ENCODE results near the gene CAV2. TPM values are rescaled to one million over a fixed set of nuclear protein-coding genes. Genes with fewer than 3 reads are reported as not detected.

CAV2 gene
- total RNA-seq, 1 donor from 2014 or later, result 161 TPM

DNA sequence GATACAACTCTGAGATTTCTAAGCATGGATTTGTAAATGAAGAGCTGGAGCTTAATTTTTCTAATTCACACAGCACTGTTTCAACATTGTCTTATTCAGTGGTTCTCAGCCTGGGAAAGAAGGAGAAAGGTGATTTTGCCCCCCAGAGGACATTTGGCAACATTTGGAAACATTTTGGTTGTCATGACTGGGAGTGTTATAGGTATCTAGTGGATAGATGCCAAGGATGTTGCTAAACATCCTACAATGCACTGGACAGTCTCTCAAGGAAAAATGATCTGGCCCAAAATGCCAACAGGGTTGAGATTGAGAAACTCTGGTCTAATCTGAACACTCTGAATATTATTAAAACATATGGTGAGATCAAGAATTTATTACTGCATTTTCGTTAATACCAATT, 3.8 kb upstream of the CAV2 start:
- no peak for DNase-seq (ENCODE audit: low read depth in 2 of 2)

GRCh38 chr7:116496653-116497052, 2.9 kb upstream of the CAV2 start:
- no peak for DNase-seq (ENCODE audit: low read depth in 2 of 2)

DNA sequence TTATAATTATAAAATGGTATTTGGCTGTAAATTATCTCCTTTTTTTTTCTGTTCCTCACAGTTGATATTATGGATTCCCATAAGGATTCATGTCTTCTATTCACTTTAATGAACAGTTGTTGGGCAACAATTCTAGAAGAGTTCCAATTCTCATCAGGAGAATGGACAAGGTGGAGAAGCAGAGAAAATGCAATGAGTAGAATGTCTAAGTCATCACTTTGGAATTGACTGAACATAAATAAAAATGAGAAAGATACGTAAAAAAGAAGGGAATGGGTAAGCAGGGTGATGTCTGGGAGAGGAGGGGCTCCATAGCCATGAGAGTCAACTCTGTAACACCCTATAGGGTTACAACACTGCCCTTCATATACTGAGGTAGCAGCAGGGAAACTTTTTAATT, 1.8 kb upstream of the CAV2 start:
- DNase-seq (ENCODE audit: low read depth in 2 of 2), result no peak

GRCh38 chr7:116500078-116500853, 728 bp downstream of the CAV2 start:
- DNase-seq (ENCODE audit: low read depth in 2 of 2), result peak in 1 of 2 donors; percentile 65

DNA sequence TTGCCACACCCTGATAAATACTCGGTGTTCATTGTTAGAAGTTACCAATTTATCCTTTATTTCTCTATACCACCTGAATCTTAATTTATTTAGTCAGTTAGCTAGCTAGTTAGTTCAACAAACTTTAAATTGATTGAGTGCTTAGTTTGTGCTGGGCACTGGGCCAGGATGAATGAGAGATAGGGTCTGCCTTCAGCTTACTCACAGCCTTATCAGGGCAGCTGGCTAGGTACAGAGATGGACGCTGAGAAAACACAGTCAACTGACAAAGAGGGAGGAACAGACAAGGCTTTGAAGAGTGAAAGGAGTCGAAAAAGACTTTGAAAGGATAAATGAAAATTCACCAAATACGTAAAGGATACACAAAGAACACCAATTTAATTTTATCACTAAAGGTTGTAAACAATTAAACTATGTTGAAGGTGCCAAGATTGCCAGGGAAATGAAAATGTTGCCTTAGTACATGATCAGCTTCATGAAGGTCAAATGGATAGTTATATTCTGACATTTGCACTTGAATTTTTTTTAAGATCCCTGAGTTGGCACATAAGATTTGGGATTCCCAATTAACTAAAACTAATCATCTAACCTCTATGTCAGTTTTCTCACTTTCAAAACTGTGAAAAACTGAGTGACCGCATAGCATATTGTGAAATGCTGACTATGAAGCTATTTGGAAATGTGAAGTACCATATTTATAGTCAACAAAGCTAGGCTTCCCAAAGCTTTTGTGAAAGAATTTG, 2.1 kb downstream of the CAV2 start:
- peak in 1 of 2 donors; percentile 85 for DNase-seq (ENCODE audit: low read depth in 2 of 2)

DNA sequence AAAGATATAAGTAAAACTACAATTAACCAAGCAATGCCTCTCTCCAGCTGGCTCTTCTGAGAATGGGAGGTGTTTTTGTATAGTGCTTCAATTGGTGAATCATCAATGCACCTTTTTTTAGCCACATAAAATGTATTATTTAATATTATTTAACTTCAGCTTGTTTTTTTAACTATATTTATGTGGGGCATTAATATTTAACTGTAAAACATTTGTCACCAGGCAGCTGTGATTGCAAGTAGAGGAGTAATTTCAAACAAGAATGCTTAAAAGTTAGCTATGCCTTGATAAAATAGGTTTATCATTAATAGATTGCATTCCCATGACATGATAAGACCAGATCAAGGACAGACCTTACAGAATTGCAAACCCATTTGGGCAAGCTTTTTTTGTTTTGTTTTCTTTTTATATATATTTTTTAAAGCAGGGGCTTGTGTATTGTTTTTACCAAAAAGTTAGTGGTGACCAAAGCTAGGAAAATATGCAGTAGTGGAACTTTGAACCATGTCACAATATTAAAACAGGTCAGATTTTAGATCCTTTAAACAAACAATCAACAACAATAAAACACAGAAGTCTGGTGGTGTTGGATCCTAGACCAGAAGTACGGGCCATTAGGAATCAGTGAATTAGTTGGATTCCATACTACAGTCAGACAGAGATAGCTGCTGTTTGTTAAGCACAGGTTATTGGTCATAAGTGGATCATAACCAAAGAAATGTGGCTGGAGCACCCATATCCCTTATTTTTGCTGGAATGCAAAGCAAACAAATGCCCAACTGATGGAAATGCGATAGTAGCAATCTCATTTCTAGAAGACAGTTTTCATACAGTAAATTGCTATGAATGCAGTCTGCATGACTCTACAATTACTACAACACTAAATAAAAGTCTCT, 2.9 kb downstream of the CAV2 start:
- DNase-seq (ENCODE audit: low read depth in 2 of 2), result no peak

GRCh38 chr7:116503835-116504234, 4.3 kb downstream of the CAV2 start:
- no peak for DNase-seq (ENCODE audit: low read depth in 2 of 2)

DNA sequence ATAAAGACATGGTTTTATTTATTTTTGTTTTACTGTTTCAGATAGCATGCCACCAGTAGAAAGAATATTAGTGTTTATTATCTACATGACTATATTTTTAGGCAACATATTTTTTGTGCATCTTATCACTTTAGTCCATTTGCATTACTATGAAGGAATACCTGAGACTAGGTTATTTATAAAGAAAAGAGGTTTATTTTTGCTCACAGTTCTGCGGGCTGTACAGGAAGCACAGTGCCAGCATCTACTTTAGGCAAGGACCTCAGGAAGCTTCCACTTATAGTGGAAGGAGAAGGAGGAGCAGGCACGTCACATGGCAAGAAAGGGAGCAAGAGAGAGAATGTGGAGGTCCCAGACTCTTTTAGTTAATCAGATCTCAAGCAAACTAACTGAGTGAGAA, 5.7 kb downstream of the CAV2 start:
- no peak for DNase-seq (ENCODE audit: low read depth in 2 of 2)

DNA sequence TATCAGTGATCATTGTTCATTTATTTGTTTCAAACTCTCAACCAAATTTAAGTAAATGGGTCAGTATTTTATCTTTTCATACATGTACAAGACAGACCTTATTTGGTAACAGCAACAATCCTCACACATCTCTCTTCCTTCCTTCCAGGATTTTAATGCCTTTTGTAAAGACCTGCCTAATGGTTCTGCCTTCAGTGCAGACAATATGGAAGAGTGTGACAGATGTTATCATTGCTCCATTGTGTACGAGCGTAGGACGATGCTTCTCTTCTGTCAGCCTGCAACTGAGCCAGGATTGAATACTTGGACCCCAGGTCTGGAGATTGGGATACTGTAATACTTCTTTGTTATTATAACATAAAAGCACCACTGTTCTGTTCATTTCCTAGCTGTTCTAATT, 6.3 kb downstream of the CAV2 start:
- DNase-seq (ENCODE audit: low read depth in 2 of 2), result no peak

GRCh38 chr7:116509982-116510579, 10.5 kb downstream of the CAV2 start:
- no peak for DNase-seq (ENCODE audit: low read depth in 2 of 2)

- DNase-seq (ENCODE audit: low read depth in 2 of 2), result no peak
Observed at GRCh38 chr7:116510795-116511194, 11.3 kb downstream of the CAV2 start.

DNA sequence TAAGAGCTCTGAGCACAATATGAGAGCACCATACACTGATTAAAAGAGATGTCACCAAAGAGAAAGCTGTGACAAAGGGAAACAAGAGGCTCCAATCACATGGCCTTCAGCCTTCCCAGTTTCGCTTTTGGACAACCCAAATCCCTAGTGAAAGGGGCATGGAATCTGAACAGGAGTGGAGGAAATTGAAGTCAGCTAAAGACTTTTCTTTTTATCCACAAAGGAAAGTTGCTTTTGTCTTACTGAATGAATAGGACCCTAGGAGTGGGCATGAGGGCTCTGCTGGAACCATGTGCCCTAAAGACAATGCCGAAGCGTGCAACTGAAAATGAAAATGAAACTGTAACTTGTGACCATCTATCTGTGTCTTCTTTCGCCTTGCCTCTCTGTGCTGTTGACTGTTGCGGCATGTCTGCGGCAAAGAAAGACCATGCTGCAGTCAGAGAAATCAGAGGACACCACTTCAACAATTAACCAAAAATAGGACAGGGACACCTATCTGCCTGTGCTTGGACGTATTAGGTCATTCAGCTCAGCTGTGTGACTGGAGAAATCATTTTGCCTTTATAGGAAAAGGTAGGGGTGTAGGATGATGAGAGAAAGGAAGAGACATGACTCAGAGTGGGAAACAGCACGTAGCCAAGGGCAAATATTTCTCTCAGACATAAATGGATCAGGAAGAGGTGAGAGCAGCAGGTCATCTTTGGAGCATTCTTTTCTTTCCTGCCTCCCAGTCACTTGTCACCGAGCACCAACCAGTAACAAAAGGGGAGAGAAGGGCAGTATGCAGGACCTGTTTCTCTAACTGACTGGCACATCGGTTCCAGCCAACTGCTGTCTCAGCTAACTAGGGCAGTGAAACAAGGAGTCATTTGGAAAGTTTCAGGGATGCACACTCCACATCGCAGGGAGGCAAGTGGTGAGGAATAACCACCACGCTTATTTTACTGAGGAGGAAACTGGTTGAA, 12.3 kb downstream of the CAV2 start:
- DNase-seq (ENCODE audit: low read depth in 2 of 2), result peak; percentile 98 to 99

GRCh38 chr7:116512520-116513188, 13.1 kb downstream of the CAV2 start:
- DNase-seq (ENCODE audit: low read depth in 2 of 2), result peak in 1 of 2 donors; percentile 64

DNA sequence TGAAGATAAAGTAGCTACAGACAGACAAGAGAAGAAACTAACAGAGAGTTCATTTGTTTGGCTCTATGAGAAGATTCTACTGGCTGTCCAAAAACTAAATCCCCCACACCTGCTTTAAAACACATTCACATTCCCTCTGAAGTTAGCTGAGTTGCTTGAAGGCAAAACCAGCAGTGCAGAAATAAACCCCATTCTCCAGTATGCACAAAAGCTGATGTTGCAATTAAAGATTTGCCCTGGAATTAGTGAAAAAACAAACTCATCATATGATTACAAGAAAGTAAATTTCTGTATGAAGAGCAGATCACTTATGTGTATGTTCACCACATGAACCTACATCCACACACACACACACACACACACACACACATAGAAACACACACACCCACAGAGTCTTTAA, 16.0 kb downstream of the CAV2 start:
- no peak for DNase-seq (ENCODE audit: low read depth in 2 of 2)

DNA sequence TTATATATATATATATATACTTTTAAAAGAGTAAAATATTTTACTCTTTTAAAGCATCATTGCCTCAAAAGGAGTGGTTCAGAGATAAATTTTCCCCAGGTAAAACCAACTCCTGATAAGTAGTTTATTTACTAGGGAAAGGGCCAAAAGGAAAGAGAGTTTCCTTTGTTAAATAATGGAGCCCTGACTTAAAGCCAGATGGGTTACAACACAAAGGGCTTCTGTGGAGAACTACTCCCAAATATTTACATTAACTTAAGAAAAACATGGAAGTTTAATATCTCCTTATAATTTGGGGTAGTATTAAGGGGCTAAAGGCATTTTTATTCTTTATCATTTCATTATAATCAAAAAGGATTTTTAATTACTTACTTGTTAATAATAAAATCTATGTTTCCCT, 16.8 kb downstream of the CAV2 start:
- peak in 1 of 2 donors; percentile 34 for DNase-seq (ENCODE audit: low read depth in 2 of 2)

DNA sequence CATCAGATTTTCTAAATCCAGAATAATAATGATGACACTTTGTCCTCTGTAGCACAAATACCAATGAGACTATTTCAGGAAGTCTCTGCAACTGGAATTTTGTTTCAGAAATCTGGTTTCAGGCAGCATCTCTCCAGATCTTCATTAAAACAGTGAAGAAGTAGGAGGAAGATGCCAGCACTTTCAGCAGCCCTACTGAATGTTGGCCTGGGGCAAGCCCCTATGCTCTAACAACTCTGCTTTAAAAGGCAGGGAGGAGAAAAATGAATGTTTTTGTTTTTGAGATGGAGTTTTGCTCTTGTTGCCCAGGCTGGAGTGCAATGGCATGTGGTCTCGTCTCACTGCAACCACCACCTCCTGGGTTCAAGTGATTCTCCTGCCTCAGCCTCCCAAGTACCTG, 18.1 kb downstream of the CAV2 start:
- no peak for DNase-seq (ENCODE audit: low read depth in 2 of 2)

DNA sequence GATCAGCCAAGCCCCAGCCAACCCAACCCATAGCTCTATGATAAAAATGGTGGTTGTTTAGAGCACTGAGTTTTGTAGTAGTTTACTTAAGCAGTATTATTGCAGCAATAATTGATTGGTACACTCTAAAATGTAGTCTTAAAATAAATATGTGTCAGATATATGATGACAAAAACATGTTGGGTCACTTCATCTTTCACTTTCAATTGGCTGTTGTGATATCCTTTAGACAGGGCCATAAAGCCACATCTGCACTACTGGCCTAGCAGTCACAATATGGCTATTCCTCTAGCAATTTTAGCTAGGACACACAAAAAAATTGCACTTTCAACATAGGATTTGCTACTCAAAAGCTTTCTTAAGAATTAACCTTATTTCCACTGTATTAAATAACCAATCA, 19.4 kb downstream of the CAV2 start:
- DNase-seq (ENCODE audit: low read depth in 2 of 2), result no peak

GRCh38 chr7:116521046-116521664, 21.6 kb downstream of the CAV2 start:
- DNase-seq (ENCODE audit: low read depth in 2 of 2), result peak in 1 of 2 donors; percentile 60

DNA sequence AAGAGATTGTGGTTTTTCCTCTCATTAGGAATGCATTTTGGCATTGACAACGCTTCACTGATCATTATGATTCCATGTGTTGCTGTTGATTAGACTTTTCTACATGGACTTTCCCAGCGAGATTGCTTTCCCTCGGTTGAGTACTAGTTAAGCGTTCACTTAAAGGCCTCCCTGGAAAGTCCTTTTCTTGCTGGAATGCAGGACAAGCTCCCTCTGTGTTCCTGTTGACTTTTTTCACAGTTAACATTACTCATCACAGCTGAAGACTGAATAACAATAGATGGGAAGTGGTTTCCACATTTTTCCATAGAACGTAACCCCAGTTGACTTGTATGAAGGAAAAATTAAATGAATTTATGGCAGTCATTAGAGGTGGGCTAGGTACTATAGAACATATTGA, 22.7 kb downstream of the CAV2 start:
- peak; percentile 97 for DNase-seq (ENCODE audit: low read depth in 2 of 2)

All from dermis microvascular lymphatic vessel endothelial cell (primary cell).